NB4 (cell line): ENCODE results near the gene RXRA.

ENCODE experiments used
- CTCF ChIP-seq: IDR thresholded peaks from one replicate; pipeline ENCODE4 v1.5.1; 2012; ENCODE audit warnings: low read depth, low read length
- MAX ChIP-seq: IDR thresholded peaks from 2 replicates; pipeline ENCODE4 v1.6.1; 2011; ENCODE audit warnings: low read depth, low read length
- POLR2A ChIP-seq: IDR thresholded peaks from 2 replicates; pipeline ENCODE4 v1.6.1; 2011; ENCODE audit warnings: mild to moderate bottlenecking; ENCODE audit not compliant: insufficient read length; ENCODE audit errors: extremely low read depth

GRCh38 chr9:134431626-134432025, 105.4 kb downstream of the RXRA start:
- TF ChIP-seq CTCF (no peak), POLR2A (no peak), MAX (no peak)
